CD4-positive, alpha-beta memory T cell (primary cell): ENCODE results near the gene PUS10. TPM values are rescaled to one million over a fixed set of nuclear protein-coding genes. Genes with fewer than 3 reads are reported as not detected.
A peak's percentile ranks its signal among the peaks of the same experiment; 100 is the strongest.

Experiments
- CTCF ChIA-PET: fragments of 350-600 bp; sonication (Branson Sonifier 250); formaldehyde crosslinking; loops from one replicate; lab custom pipeline; 2021; ENCODE audit warnings: inconsistent platforms; ENCODE audit not compliant: partially characterized antibody; lab: Charles Lee
- POLR2A ChIA-PET: fragments of 350-600 bp; sonication (Branson Sonifier 250); formaldehyde crosslinking; loops from one replicate; lab custom pipeline; 2021; ENCODE audit not compliant: partially characterized antibody; lab: Charles Lee
- DNase-seq, 5 donors: peaks; one replicate each; pipeline versions ENCODE4 v3.0.0 to v3.0.0-alpha.2; 2020 to 2022; ENCODE audit warnings: mixed read lengths in 1 of 5
- H3K27ac ChIP-seq: one replicate; pipeline ENCODE4 v1.7.0; 2013; ENCODE audit warnings: low read depth, low read length
- H3K27me3 ChIP-seq: 2 replicates; pipeline ENCODE4 v1.7.0; 2013; ENCODE audit warnings: mild to moderate bottlenecking, low read length, moderate library complexity; ENCODE audit not compliant: insufficient read depth
- H3K36me3 ChIP-seq: 2 replicates; pipeline ENCODE4 v1.7.0; 2013; ENCODE audit warnings: mild to moderate bottlenecking, low read length, moderate library complexity; ENCODE audit not compliant: insufficient read depth
- H3K4me1 ChIP-seq: 2 replicates; pipeline ENCODE4 v1.7.0; 2013; ENCODE audit warnings: mild to moderate bottlenecking, low read length, moderate library complexity; ENCODE audit not compliant: insufficient read depth
- H3K4me3 ChIP-seq, 2 donors: one replicate each; pipeline ENCODE4 v1.7.0; 2013; ENCODE audit warnings: low read length in 2 of 2, mild to moderate bottlenecking in 1 of 2
- H3K9me3 ChIP-seq, 2 donors: one replicate each; pipeline ENCODE4 v1.7.0; 2013; ENCODE audit warnings: low read length in 2 of 2, control low read depth in 1 of 2; ENCODE audit not compliant: control insufficient read depth in 1 of 2
- H3K27ac Mint-ChIP-seq, 7 donors: one replicate each; pipeline ENCODE4 v1.8.0; 2020 to 2021; ENCODE audit warnings: mixed read lengths in 7 of 7, mild to moderate bottlenecking in 6 of 7, inconsistent platforms in 3 of 7, moderate library complexity in 3 of 7
- H3K27me3 Mint-ChIP-seq, 2 donors: one replicate each; pipeline ENCODE4 v1.8.0; 2020 to 2021; ENCODE audit warnings: mixed read lengths in 2 of 2
- H3K36me3 Mint-ChIP-seq, 2 donors: one replicate each; pipeline ENCODE4 v1.8.0; 2020 to 2021; ENCODE audit warnings: mixed read lengths in 2 of 2, inconsistent platforms in 1 of 2, mild to moderate bottlenecking in 1 of 2
- H3K4me1 Mint-ChIP-seq, 4 donors: one replicate each; pipeline ENCODE4 v1.8.0; 2020 to 2021; ENCODE audit warnings: mixed read lengths in 4 of 4, mild to moderate bottlenecking in 1 of 4
- H3K4me3 Mint-ChIP-seq, 8 donors: one replicate each; pipeline ENCODE4 v1.8.0; 2020 to 2021; ENCODE audit warnings: mixed read lengths in 8 of 8, mild to moderate bottlenecking in 7 of 8, moderate library complexity in 6 of 8, inconsistent platforms in 3 of 8
- H3K9me3 Mint-ChIP-seq, 8 donors: one replicate each; pipeline ENCODE4 v1.8.0; 2020 to 2021; ENCODE audit warnings: mixed read lengths in 8 of 8, mild to moderate bottlenecking in 5 of 8, inconsistent platforms in 3 of 8, moderate library complexity in 1 of 8
- intact Hi-C: fragments of 100-400 bp; cut with micrococcal nuclease; formaldehyde crosslinking; loops from one replicate; pipeline ENCODE4 v1.15.1; 2023
- polyA plus RNA-seq, 2 donors: library from polyadenylated mRNA; unstranded; fragments of 300-500 nt; fragmentation: Illumina TruSeq; gene quantifications; one replicate each; pipeline ENCODE4 v1.2.3, GENCODE V29; 2021
- total RNA-seq, 2 experiments: library from RNA; stranded (reverse); gene quantifications; one replicate each; pipeline ENCODE4 v1.2.3, GENCODE V29; 2021

The PUS10 gene, protein sequence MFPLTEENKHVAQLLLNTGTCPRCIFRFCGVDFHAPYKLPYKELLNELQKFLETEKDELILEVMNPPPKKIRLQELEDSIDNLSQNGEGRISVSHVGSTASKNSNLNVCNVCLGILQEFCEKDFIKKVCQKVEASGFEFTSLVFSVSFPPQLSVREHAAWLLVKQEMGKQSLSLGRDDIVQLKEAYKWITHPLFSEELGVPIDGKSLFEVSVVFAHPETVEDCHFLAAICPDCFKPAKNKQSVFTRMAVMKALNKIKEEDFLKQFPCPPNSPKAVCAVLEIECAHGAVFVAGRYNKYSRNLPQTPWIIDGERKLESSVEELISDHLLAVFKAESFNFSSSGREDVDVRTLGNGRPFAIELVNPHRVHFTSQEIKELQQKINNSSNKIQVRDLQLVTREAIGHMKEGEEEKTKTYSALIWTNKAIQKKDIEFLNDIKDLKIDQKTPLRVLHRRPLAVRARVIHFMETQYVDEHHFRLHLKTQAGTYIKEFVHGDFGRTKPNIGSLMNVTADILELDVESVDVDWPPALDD
- total RNA-seq, result 1 to 10 TPM; 7.0 to 8.0 TPM
- 1 to 10 TPM; 3.4 to 4.1 TPM for polyA plus RNA-seq

DNA sequence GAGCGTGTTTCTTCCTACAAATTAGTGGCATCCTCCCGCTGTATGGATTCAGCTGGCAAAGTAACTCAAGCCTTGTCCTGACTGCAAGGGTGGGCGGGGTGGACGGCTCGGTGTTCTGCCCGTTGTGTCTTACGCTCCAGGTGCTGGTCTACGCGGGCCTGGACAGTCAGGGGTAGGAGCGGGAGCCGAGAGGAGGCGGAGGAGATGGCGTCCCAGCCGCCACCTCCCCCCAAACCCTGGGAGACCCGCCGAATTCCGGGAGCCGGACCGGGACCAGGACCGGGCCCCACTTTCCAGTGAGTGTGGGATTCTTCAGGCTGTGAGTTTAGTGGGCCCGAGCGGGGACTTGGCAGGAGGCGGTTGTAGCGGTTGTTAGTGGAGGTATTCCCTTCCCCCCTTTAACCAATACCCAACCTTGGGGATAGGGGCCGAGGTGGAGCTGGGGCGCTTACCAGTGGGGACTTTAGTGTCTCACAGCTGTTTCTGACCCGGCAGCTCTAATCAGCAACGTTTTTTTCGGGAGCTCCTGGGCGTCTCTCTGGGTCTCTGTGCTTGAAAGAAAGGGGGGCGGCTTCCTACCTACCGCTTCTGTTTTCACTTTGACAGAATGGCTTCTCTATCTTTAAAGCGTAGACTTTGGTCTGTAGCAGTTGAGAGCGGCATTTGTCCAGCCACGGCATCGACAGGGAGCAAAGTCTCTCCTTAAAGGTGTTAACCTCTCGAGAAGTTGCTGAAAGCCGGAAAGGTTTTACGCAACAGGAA, at the start of gene PUS10, which contains the start of gene PEX13:
Gene PUS10 (minus strand): TSS at position 700 of the 762 bp plus-strand sequence. CDS start 6,365 bp downstream, outside the sequence.
Gene PEX13 (plus strand): TSS at position 165 of the 762 bp plus-strand sequence. CDS start 40 bp downstream, at position 205.
- intact Hi-C loops, result loop anchor here (1.0 to 10.0 kb wide), 5 partner anchors 49 to 871 kb away; partner anchors contain the start of gene CCT4
- H3K4me3 Mint-ChIP-seq, result peak within 1 kb of the TSS; percentile 98 to 100 (median 99)
- H3K27ac Mint-ChIP-seq, result peak within 1 kb of the TSS; percentile 92 to 98 (median 97)
- H3K9me3 Mint-ChIP-seq, result no peaks in the 10 kb centered on the region
- Histone ChIP-seq H3K27me3 (no peaks in the 10 kb centered on the region), H3K36me3 (no peaks in the 10 kb centered on the region), H3K9me3 (no peaks in the 10 kb centered on the region), H3K27ac (peak within 1 kb of the TSS; percentile 80), H3K4me3 (peak within 1 kb of the TSS; percentile 91 to 99), H3K4me1 (peaks cover 25% of the 10 kb centered on the region)
- CTCF ChIA-PET, result interaction anchor here (1.0 to 1.4 kb wide), 3 partner anchors 160 to 262 kb away, joined by 3 to 5 read pairs (median 5); partner anchors contain the start of gene PAPOLG
- POLR2A ChIA-PET, result interaction anchor here (0.5 to 2.6 kb wide), 17 partner anchors 11 to 1728 kb away, joined by 3 to 32 read pairs (median 5); partner anchors contain the start of genes PAPOLG, REL, SANBR and USP34
- no peaks in the 10 kb centered on the region for H3K27me3 Mint-ChIP-seq
- H3K36me3 Mint-ChIP-seq, result peaks cover 14 to 34% of the 10 kb centered on the region in 2 donors
- peaks cover 15 to 58% (median 39%) of the 10 kb centered on the region in 4 donors for H3K4me1 Mint-ChIP-seq
- DNase-seq, result peak in 4 of 5 donors; percentile 68 to 70 (median 69)

DNA sequence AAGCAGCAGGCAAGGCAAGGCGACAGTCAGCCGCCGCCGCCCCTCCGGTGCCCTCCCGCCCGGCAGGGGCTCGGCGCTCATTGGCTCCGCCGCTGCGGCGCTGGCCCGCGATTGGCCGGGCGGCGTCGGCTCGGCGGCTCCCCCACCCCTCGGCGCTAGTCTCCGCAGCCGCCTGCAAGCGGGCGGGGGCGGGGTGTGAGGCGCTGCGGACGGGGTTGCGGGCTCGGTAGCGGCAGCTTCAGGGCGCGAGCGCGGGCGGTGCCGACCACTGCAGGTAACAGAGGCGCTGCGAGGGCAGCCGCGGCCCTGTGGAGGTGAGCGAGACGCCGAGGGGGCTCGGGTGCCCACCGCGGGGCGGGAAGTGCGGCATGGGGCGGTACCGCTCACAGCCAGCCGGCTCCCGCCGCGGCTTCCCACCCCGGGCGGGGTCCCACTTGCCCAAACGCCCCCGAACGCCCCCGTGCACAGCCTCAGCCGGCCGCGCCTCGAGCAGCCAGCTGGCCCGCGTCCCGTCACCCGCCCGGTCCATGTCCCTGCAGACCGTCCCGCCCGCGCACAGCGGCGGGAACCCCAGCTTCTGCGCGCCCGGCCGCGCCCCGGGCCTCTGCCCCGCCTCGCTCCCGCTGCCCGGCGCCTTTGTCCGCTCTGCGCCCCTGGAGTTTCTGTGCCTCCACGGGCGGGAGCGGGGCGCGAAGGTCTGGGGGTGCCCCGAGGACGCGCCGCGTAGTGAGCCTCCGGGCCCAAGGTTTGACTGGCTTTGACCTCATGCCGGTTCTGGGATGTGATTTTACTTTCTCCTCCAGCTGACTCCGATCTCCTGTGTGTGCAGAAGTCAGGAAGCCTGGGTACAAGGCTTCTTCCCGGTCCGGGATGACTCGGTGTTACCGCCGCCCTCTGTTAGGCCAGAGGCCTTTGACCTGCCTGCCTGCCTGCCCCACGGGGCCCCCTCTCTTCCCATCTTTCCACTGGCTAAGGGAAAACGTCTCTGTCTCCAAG, 48.0 kb upstream of the PUS10 start, which contains the start of gene SANBR:
Gene SANBR (plus strand): TSS at position 158 of the 996 bp plus-strand sequence. CDS start 4,480 bp downstream, outside the sequence.
- intact Hi-C loops, result loop anchor here (1.0 to 10.0 kb wide), 5 partner anchors 49 to 1131 kb away; partner anchors contain the start of genes B3GNT2, FAM161A and PEX13
- POLR2A ChIA-PET, result interaction anchor here (0.6 to 2.1 kb wide), 6 partner anchors 48 to 310 kb away, joined by 3 to 33 read pairs (median 4); partner anchors contain the start of genes PEX13 and PUS10
- peak within 1 kb of the TSS; percentile 50 to 59 for H3K4me3 ChIP-seq

GRCh38 chr2:61059382-61059781, 41.3 kb upstream of the PUS10 start:
- H3K27ac Mint-ChIP-seq, result no peak overlapping the region
- H3K4me1 Mint-ChIP-seq, result peaks cover 0 to 6% (median 6%) of the 10 kb centered on the region in 4 donors
- H3K36me3 Mint-ChIP-seq, result peaks cover 7 to 15% of the 10 kb centered on the region in 2 donors
- intact Hi-C loops, result no loop called here
- Histone ChIP-seq H3K27ac (no peak overlapping the region), H3K9me3 (no peaks in the 10 kb centered on the region), H3K4me3 (no peak overlapping the region), H3K36me3 (peaks cover 4% of the 10 kb centered on the region), H3K27me3 (no peaks in the 10 kb centered on the region), H3K4me1 (no peaks in the 10 kb centered on the region)
- no peaks in the 10 kb centered on the region for H3K9me3 Mint-ChIP-seq
- ChIA-PET POLR2A (interaction anchor here (0.8 kb wide), 1 partner anchor 15 kb away, joined by 3 read pairs; no protein-coding TSS in a partner anchor), CTCF (no interaction called here)
- no peak overlapping the region for H3K4me3 Mint-ChIP-seq
- H3K27me3 Mint-ChIP-seq, result no peaks in the 10 kb centered on the region
- no peak for DNase-seq

More for the DNA sequence above, 48.0 kb upstream of the PUS10 start, which contains the start of gene SANBR:
- peak; percentile 83 to 88 (median 86) for DNase-seq
- Histone ChIP-seq H3K36me3 (no peaks in the 10 kb centered on the region), H3K27ac (peak within 1 kb of the TSS; percentile 51), H3K27me3 (no peaks in the 10 kb centered on the region), H3K9me3 (no peaks in the 10 kb centered on the region), H3K4me1 (peaks cover 8% of the 10 kb centered on the region)
- H3K4me1 Mint-ChIP-seq, result peaks cover 7 to 16% (median 8%) of the 10 kb centered on the region in 4 donors
- peak within 1 kb of the TSS; percentile 89 to 95 (median 93) for H3K27ac Mint-ChIP-seq
- H3K36me3 Mint-ChIP-seq, result peaks cover 0 to 5% of the 10 kb centered on the region in 2 donors
- H3K4me3 Mint-ChIP-seq, result peak within 1 kb of the TSS; percentile 93 to 98 (median 97)
- no peaks in the 10 kb centered on the region for H3K9me3 Mint-ChIP-seq
- H3K27me3 Mint-ChIP-seq, result no peaks in the 10 kb centered on the region
- CTCF ChIA-PET, result no interaction called here

GRCh38 chr2:61057562-61057961, 39.5 kb upstream of the PUS10 start:
- H3K36me3 Mint-ChIP-seq, result peaks cover 14 to 19% of the 10 kb centered on the region in 2 donors
- H3K4me1 Mint-ChIP-seq, result peaks cover 0 to 6% (median 6%) of the 10 kb centered on the region in 4 donors
- H3K4me1 ChIP-seq, result no peaks in the 10 kb centered on the region
- H3K27me3 Mint-ChIP-seq, result no peaks in the 10 kb centered on the region
- H3K27ac Mint-ChIP-seq, result no peak overlapping the region
- DNase-seq, result no peak
- H3K9me3 ChIP-seq, result no peaks in the 10 kb centered on the region
- ChIA-PET POLR2A (no interaction called here), CTCF (no interaction called here)
- no peak overlapping the region for H3K4me3 ChIP-seq
- H3K36me3 ChIP-seq, result peaks cover 4% of the 10 kb centered on the region
- intact Hi-C loops, result no loop called here
- no peak overlapping the region for H3K4me3 Mint-ChIP-seq
- H3K27me3 ChIP-seq, result no peaks in the 10 kb centered on the region
- no peaks in the 10 kb centered on the region for H3K9me3 Mint-ChIP-seq
- H3K27ac ChIP-seq, result no peak overlapping the region

DNA sequence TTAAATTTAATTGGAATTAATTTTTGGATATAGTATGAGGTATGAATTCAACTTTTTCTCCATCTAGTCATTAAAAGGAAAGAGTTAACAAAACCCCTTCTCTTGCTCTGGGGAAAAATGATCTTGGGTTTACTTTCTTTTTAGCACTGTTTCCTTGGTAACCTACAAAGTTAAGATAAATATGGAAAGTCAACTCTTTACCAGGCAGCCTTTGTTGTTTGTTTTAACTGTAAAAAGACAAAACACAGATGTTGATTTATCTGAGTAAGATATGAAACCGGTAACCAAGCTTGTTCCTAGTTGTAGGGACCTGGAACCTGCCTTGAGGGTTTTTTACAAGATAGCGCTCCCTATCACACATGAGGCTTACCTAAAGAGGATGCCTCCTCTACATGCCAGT, 37.5 kb upstream of the PUS10 start:
- DNase-seq, result peak in 2 of 5 donors; percentile 0 to 7
- H3K36me3 ChIP-seq, result peaks cover 4% of the 10 kb centered on the region
- CTCF ChIA-PET, result no interaction called here
- no peaks in the 10 kb centered on the region for H3K27me3 ChIP-seq
- H3K27me3 Mint-ChIP-seq, result no peaks in the 10 kb centered on the region
- no peaks in the 10 kb centered on the region for H3K4me1 ChIP-seq
- H3K9me3 ChIP-seq, result no peaks in the 10 kb centered on the region
- H3K27ac Mint-ChIP-seq, result peak overlapping the region in 4 of 7 donors; percentile 13 to 50 (median 16)
- peaks cover 23 to 26% of the 10 kb centered on the region in 2 donors for H3K36me3 Mint-ChIP-seq
- intact Hi-C loops, result no loop called here
- H3K27ac ChIP-seq, result no peak overlapping the region
- H3K4me1 Mint-ChIP-seq, result peaks cover 0 to 6% (median 6%) of the 10 kb centered on the region in 4 donors
- H3K4me3 ChIP-seq, result no peak overlapping the region
- H3K4me3 Mint-ChIP-seq, result no peak overlapping the region
- POLR2A ChIA-PET, result no interaction called here
- H3K9me3 Mint-ChIP-seq, result no peaks in the 10 kb centered on the region

- DNase-seq, result no peak
- H3K4me1 ChIP-seq, result peaks cover 12% of the 10 kb centered on the region
- peaks cover 9% of the 10 kb centered on the region for H3K36me3 ChIP-seq
- peaks cover 15 to 33% (median 20%) of the 10 kb centered on the region in 4 donors for H3K4me1 Mint-ChIP-seq
- H3K27ac Mint-ChIP-seq, result peak overlapping the region in 1 of 7 donors; percentile 38
- ChIA-PET CTCF (no interaction called here), POLR2A (no interaction called here)
- H3K27me3 ChIP-seq, result no peaks in the 10 kb centered on the region
- H3K4me3 Mint-ChIP-seq, result no peak overlapping the region
- intact Hi-C loops, result no loop called here
- H3K36me3 Mint-ChIP-seq, result peaks cover 27 to 43% of the 10 kb centered on the region in 2 donors
- H3K27me3 Mint-ChIP-seq, result no peaks in the 10 kb centered on the region
- no peaks in the 10 kb centered on the region for H3K9me3 Mint-ChIP-seq
- H3K9me3 ChIP-seq, result no peaks in the 10 kb centered on the region
- H3K4me3 ChIP-seq, result no peak overlapping the region
- H3K27ac ChIP-seq, result no peak overlapping the region
These were observed 27.9 kb upstream of the PUS10 start for GRCh38 chr2:61045999-61046398.
